PC-9 (cell line): Measurements from ENCODE around the gene GABRG3. TPM values are rescaled to one million over a fixed set of nuclear protein-coding genes. Genes with fewer than 3 reads are reported as not detected.

Experiments
- BruUV-seq: library from RNA; stranded (reverse); fragments of 400-500 nt; replicated peaks from 2 replicates; lab custom pipeline; 2021; lab: Mats Ljungman, UMichigan
- CTCF ChIA-PET: fragments of 300-600 bp; sonication (Branson Sonifier 250); formaldehyde crosslinking; loops from one replicate; lab custom pipeline; 2022; ENCODE audit warnings: antibody characterized with exemption; lab: Charles Lee
- POLR2A ChIA-PET: fragments of 300-600 bp; sonication (Branson Sonifier 250); formaldehyde crosslinking; loops from one replicate; lab custom pipeline; 2022; ENCODE audit warnings: antibody characterized with exemption; ENCODE audit not compliant: unreplicated experiment; lab: Charles Lee
- DNase-seq, 2 experiments: peaks; one replicate each; pipeline versions ENCODE4 v3.0.0 to v3.0.0-alpha.2; 2015 to 2022; ENCODE audit warnings: mixed read lengths in 1 of 2
- H2AFZ ChIP-seq: fragments of 200-600 bp; sonication (generic); 2 replicates; pipeline ENCODE4 v1.8.1; 2017; ENCODE audit warnings: antibody characterized with exemption
- H3F3A ChIP-seq: fragments of 200-600 bp; sonication (generic); 2 replicates; pipeline ENCODE4 v1.8.1; 2017; ENCODE audit warnings: antibody characterized with exemption, mild to moderate bottlenecking, low read depth; ENCODE audit not compliant: insufficient read depth
- H3K27ac ChIP-seq: fragments of 200-600 bp; sonication (generic); 2 replicates; pipeline ENCODE4 v1.6.1; 2016; ENCODE audit warnings: mixed run types
- H3K27me3 ChIP-seq: fragments of 200-600 bp; sonication (generic); 2 replicates; pipeline ENCODE4 v1.6.1; 2016; ENCODE audit warnings: low read depth, mixed run types; ENCODE audit not compliant: insufficient read depth
- H3K36me3 ChIP-seq: fragments of 200-600 bp; sonication (generic); 2 replicates; pipeline ENCODE4 v1.6.1; 2016; ENCODE audit warnings: low read depth, mixed run types
- H3K4me1 ChIP-seq: fragments of 200-600 bp; sonication (generic); replicated peaks from 2 replicates; pipeline ENCODE4 v1.6.1; 2016; ENCODE audit warnings: mixed run types; ENCODE audit not compliant: insufficient read depth
- H3K4me2 ChIP-seq: fragments of 200-600 bp; sonication (generic); 2 replicates; pipeline ENCODE4 v1.6.1; 2017; ENCODE audit warnings: mixed run types
- H3K4me3 ChIP-seq: fragments of 200-600 bp; sonication (generic); 2 replicates; pipeline ENCODE4 v1.6.1; 2016; ENCODE audit warnings: mixed run types
- H3K79me2 ChIP-seq: fragments of 200-600 bp; sonication (generic); 2 replicates; pipeline ENCODE4 v1.6.1; 2017; ENCODE audit warnings: low read depth, mixed run types
- H3K9me2 ChIP-seq: fragments of 200-600 bp; sonication (generic); 2 replicates; pipeline ENCODE4 v1.8.1; 2017; ENCODE audit warnings: mild to moderate bottlenecking; ENCODE audit not compliant: insufficient read depth
- H3K9me3 ChIP-seq: fragments of 200-600 bp; sonication (generic); 2 replicates; pipeline ENCODE4 v1.8.1; 2016; ENCODE audit warnings: low read depth; ENCODE audit not compliant: insufficient read depth
- H4K20me1 ChIP-seq: fragments of 200-600 bp; sonication (generic); 2 replicates; pipeline ENCODE4 v1.8.1; 2017; ENCODE audit not compliant: insufficient read depth
- EZH2 ChIP-seq: fragments of 200-600 bp; sonication (generic); IDR thresholded peaks from 2 replicates; pipeline ENCODE4 v1.8.0; 2017; ENCODE audit warnings: antibody characterized with exemption, low read depth
- intact Hi-C: fragments of 100-400 bp; cut with micrococcal nuclease; formaldehyde crosslinking; loops from one replicate; pipeline ENCODE4 v1.10.0; 2022; ENCODE audit not compliant: unreplicated experiment
- total RNA-seq: library from RNA; stranded (reverse); gene quantifications from 2 replicates; pipeline ENCODE4 v1.2.3, GENCODE V29; 2021
- TF ChIP-seq, protein P1 (sequence below): fragments of 200-600 bp; sonication (generic); conservative IDR thresholded peaks from 2 replicates; pipeline ENCODE4 v1.6.1; 2017; ENCODE audit warnings: mixed run types, antibody characterized with exemption, mild to moderate bottlenecking, moderate library complexity

Gene GABRG3
- total RNA-seq, 1 experiment from 2014 or later: not detected

DNA sequence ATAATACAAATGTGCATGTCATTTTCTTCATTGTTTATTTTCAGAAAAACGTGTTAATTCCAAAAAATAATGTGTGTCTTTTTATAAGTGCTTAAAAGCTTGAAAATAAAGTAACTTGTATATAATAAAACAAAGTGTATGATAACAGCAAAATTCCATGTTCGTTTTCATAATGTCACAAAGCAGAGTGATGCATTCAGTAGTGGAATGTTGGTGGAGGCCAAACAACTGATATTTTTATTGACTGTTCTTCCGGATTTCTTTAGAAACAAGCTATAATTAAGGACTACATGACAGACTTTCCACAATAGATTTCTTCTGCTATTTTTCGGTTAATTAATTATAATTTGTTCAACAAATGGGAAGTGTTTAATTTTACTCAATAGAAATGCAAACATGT, 412.7 kb downstream of the GABRG3 start:
- H3F3A ChIP-seq: no peaks in the 10 kb centered on the region
- H3K27ac ChIP-seq: no peak overlapping the region
- H3K4me2 ChIP-seq: no peak overlapping the region
- ChIA-PET POLR2A (no interaction called here), CTCF (no interaction called here)
- H3K27me3 ChIP-seq: 0 out of 2 replicates have a peak, but pooled peaks cover 2% of the 10 kb centered on the region
- BruUV-seq: no TSS peak
- H3K9me2 ChIP-seq: no peaks in the 10 kb centered on the region
- no peaks in the 10 kb centered on the region for H3K79me2 ChIP-seq
- H3K36me3 ChIP-seq: no peaks in the 10 kb centered on the region
- TF ChIP-seq, protein P1, sequence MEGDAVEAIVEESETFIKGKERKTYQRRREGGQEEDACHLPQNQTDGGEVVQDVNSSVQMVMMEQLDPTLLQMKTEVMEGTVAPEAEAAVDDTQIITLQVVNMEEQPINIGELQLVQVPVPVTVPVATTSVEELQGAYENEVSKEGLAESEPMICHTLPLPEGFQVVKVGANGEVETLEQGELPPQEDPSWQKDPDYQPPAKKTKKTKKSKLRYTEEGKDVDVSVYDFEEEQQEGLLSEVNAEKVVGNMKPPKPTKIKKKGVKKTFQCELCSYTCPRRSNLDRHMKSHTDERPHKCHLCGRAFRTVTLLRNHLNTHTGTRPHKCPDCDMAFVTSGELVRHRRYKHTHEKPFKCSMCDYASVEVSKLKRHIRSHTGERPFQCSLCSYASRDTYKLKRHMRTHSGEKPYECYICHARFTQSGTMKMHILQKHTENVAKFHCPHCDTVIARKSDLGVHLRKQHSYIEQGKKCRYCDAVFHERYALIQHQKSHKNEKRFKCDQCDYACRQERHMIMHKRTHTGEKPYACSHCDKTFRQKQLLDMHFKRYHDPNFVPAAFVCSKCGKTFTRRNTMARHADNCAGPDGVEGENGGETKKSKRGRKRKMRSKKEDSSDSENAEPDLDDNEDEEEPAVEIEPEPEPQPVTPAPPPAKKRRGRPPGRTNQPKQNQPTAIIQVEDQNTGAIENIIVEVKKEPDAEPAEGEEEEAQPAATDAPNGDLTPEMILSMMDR: no peak
- no peak for TF ChIP-seq EZH2
- H3K9me3 ChIP-seq: no peaks in the 10 kb centered on the region
- H2AFZ ChIP-seq: no peak overlapping the region
- H3K4me3 ChIP-seq: no peak overlapping the region
- intact Hi-C loops: no loop called here
- DNase-seq: no peak
- H3K4me1 ChIP-seq: no peaks in the 10 kb centered on the region
- H4K20me1 ChIP-seq: no peaks in the 10 kb centered on the region

DNA sequence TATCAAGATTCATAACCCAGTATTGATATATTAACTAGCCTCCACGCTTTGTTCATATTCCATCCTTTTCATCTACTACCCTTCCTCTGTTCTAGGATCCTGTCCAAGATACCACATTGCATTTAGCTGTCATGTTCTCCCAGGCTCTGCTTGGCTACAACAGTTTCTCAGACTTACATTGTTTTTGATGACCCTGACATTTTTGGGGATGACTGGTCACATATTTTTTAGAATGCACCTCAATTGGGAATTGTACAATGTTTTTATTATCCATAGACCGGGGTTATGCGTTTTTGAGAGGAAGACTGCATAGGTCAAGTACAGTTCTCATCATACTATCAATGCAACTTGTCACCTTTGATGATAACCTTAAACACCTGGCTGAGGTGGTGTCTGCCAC, 421.2 kb downstream of the GABRG3 start:
- intact Hi-C loops: no loop called here
- no peaks in the 10 kb centered on the region for H3K27me3 ChIP-seq
- H3K4me2 ChIP-seq: no peak overlapping the region
- H4K20me1 ChIP-seq: no peaks in the 10 kb centered on the region
- POLR2A ChIA-PET: no interaction called here
- H3K9me2 ChIP-seq: no peaks in the 10 kb centered on the region
- no peak overlapping the region for H2AFZ ChIP-seq
- H3K9me3 ChIP-seq: no peaks in the 10 kb centered on the region
- no peaks in the 10 kb centered on the region for H3K79me2 ChIP-seq
- TF ChIP-seq EZH2: no peak
- TF ChIP-seq, protein P1: no peak
- no peaks in the 10 kb centered on the region for H3K36me3 ChIP-seq
- H3K4me1 ChIP-seq: no peaks in the 10 kb centered on the region
- no peak overlapping the region for H3K4me3 ChIP-seq
- BruUV-seq: no TSS peak
- CTCF ChIA-PET: no interaction called here
- no peak overlapping the region for H3K27ac ChIP-seq
- DNase-seq: no peak
- no peaks in the 10 kb centered on the region for H3F3A ChIP-seq

DNA sequence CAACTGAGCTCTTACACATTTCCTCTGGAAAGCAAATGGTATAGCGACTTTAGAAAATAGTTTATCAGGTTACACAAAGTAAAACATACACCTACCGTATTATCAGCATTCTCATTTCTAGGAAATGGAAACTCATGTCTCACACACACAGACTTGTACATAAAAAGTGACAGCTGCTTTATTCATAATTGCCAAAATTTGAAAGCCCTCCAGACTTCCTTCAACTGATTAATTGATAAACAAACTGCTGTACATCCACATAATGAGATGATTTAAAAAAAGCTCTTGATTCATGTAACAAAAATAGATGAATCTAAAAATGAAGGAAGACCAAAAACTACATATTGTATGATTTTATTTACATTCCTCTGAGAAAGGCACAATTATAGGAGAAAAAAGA, 425.5 kb downstream of the GABRG3 start:
- no peaks in the 10 kb centered on the region for H3F3A ChIP-seq
- H3K4me3 ChIP-seq: no peak overlapping the region
- no peak for TF ChIP-seq EZH2
- TF ChIP-seq, protein P1: no peak
- ChIA-PET CTCF (no interaction called here), POLR2A (no interaction called here)
- BruUV-seq: no TSS peak
- no peaks in the 10 kb centered on the region for H4K20me1 ChIP-seq
- no peaks in the 10 kb centered on the region for H3K9me3 ChIP-seq
- no peaks in the 10 kb centered on the region for H3K4me1 ChIP-seq
- no peak overlapping the region for H3K4me2 ChIP-seq
- no peaks in the 10 kb centered on the region for H3K79me2 ChIP-seq
- 0 out of 2 replicates have a peak, but pooled peaks cover 4% of the 10 kb centered on the region for H3K27me3 ChIP-seq
- intact Hi-C loops: no loop called here
- no peak for DNase-seq
- H2AFZ ChIP-seq: no peak overlapping the region
- no peaks in the 10 kb centered on the region for H3K9me2 ChIP-seq
- H3K27ac ChIP-seq: no peak overlapping the region
- H3K36me3 ChIP-seq: no peaks in the 10 kb centered on the region
